Parathyroid adenoma (tissue), 2 donors: ENCODE measurements around the gene SLC16A4.

Experiments used
- H2AFZ ChIP-seq: fragments of 300-600 bp; sonication (generic); one replicate; pipeline ENCODE4 v1.7.0; 2017; ENCODE audit warnings: antibody characterized with exemption, mild to moderate bottlenecking
- H3K27ac ChIP-seq: fragments of 300-600 bp; sonication (generic); one replicate; pipeline ENCODE4 v1.7.0; 2017
- H3K27me3 ChIP-seq: fragments of 300-600 bp; sonication (generic); one replicate; pipeline ENCODE4 v1.7.0; 2017; ENCODE audit warnings: low read length; ENCODE audit not compliant: control insufficient read depth, insufficient read depth
- H3K36me3 ChIP-seq: fragments of 300-600 bp; sonication (generic); one replicate; pipeline ENCODE4 v1.7.0; 2017; ENCODE audit warnings: low read length; ENCODE audit not compliant: control insufficient read depth, insufficient read depth
- H3K4me1 ChIP-seq: fragments of 300-600 bp; sonication (generic); one replicate; pipeline ENCODE4 v1.7.0; 2017; ENCODE audit warnings: control low read depth
- H3K4me2 ChIP-seq: fragments of 300-600 bp; sonication (generic); one replicate; pipeline ENCODE4 v1.7.0; 2017; ENCODE audit warnings: low read length
- H3K4me3 ChIP-seq: fragments of 300-600 bp; sonication (generic); one replicate; pipeline ENCODE4 v1.7.0; 2017; ENCODE audit warnings: low read depth, low read length
- H3K79me2 ChIP-seq: fragments of 300-600 bp; sonication (generic); one replicate; pipeline ENCODE4 v1.7.0; 2017; ENCODE audit warnings: control low read depth
- H3K9ac ChIP-seq: fragments of 300-600 bp; sonication (generic); one replicate; pipeline ENCODE4 v1.7.0; 2017; ENCODE audit warnings: mild to moderate bottlenecking
- H3K9me3 ChIP-seq: fragments of 300-600 bp; sonication (generic); one replicate; pipeline ENCODE4 v1.7.0; 2017; ENCODE audit warnings: low read length; ENCODE audit not compliant: control insufficient read depth
- TF ChIP-seq, protein P1 (sequence below): fragments of 300-600 bp; sonication (generic); IDR thresholded peaks from one replicate; pipeline ENCODE4 v1.7.0; 2017; ENCODE audit warnings: antibody characterized with exemption, mild to moderate bottlenecking
- donor health status: primary hyperparathyroidism.

The SLC16A4 gene

DNA sequence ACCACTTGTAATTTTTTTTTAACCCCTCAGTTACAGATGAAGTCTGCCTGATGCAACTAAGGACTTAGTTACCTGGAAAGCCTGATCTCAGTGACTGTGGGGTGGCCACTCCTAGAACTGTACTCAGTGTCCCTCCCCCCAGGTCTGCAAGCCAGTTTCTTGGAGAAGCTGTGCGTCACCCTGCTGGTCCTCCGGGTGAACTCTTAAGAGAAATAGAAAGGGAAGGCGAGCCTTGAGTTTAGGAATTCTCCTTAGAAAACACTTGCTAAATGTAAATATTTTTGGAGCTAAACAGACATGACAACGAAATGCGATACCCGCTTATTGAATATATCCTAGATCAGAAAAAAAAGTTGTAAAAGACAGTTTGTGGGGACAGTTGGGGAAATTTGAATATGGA, 730 bp downstream of the SLC16A4 start:
- Histone ChIP-seq H3K4me1 (no peaks in the 10 kb centered on the region), H3K9me3 (no peaks in the 10 kb centered on the region), H2AFZ (no peak overlapping the region), H3K36me3 (no peaks in the 10 kb centered on the region), H3K4me3 (no peak overlapping the region), H3K9ac (no peak overlapping the region), H3K4me2 (no peak overlapping the region), H3K27me3 (no peaks in the 10 kb centered on the region), H3K79me2 (no peaks in the 10 kb centered on the region), H3K27ac (no peak overlapping the region)
- TF ChIP-seq, protein P1, sequence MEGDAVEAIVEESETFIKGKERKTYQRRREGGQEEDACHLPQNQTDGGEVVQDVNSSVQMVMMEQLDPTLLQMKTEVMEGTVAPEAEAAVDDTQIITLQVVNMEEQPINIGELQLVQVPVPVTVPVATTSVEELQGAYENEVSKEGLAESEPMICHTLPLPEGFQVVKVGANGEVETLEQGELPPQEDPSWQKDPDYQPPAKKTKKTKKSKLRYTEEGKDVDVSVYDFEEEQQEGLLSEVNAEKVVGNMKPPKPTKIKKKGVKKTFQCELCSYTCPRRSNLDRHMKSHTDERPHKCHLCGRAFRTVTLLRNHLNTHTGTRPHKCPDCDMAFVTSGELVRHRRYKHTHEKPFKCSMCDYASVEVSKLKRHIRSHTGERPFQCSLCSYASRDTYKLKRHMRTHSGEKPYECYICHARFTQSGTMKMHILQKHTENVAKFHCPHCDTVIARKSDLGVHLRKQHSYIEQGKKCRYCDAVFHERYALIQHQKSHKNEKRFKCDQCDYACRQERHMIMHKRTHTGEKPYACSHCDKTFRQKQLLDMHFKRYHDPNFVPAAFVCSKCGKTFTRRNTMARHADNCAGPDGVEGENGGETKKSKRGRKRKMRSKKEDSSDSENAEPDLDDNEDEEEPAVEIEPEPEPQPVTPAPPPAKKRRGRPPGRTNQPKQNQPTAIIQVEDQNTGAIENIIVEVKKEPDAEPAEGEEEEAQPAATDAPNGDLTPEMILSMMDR: no peak

GRCh38 chr1:110387048-110387754, 3.6 kb downstream of the SLC16A4 start:
- H3K9ac ChIP-seq: no peak overlapping the region
- H3K79me2 ChIP-seq: no peaks in the 10 kb centered on the region
- H2AFZ ChIP-seq: no peak overlapping the region
- TF ChIP-seq, protein P1: no peak
- H3K4me2 ChIP-seq: no peak overlapping the region
- no peak overlapping the region for H3K27ac ChIP-seq
- no peaks in the 10 kb centered on the region for H3K36me3 ChIP-seq
- H3K9me3 ChIP-seq: no peaks in the 10 kb centered on the region
- no peak overlapping the region for H3K4me3 ChIP-seq
- no peaks in the 10 kb centered on the region for H3K27me3 ChIP-seq
- no peaks in the 10 kb centered on the region for H3K4me1 ChIP-seq

DNA sequence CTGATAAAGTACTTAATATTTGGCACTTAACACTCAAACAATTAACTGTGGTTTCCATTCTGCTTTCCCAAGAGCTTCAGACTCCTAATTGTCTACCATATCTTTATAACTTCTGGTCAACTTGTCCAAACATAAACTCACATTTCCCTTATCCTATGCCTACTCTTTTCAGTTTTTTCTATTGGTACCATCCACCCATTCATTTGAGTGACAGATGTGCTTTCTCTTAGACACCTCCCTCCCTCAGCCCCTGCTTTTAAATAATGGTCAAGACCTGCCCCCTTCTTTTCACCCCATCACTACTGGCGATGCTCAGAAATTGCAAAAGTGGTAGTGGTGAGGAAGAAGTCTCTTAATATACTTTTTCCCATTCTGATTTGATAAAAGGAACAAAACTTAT, 5.5 kb downstream of the SLC16A4 start:
- Histone ChIP-seq H3K4me2 (no peak overlapping the region), H3K9me3 (no peaks in the 10 kb centered on the region), H3K4me3 (no peak overlapping the region), H2AFZ (no peak overlapping the region), H3K4me1 (no peaks in the 10 kb centered on the region), H3K36me3 (no peaks in the 10 kb centered on the region), H3K27me3 (no peaks in the 10 kb centered on the region), H3K27ac (no peak overlapping the region), H3K9ac (no peak overlapping the region), H3K79me2 (no peaks in the 10 kb centered on the region)
- TF ChIP-seq, protein P1: no peak

DNA sequence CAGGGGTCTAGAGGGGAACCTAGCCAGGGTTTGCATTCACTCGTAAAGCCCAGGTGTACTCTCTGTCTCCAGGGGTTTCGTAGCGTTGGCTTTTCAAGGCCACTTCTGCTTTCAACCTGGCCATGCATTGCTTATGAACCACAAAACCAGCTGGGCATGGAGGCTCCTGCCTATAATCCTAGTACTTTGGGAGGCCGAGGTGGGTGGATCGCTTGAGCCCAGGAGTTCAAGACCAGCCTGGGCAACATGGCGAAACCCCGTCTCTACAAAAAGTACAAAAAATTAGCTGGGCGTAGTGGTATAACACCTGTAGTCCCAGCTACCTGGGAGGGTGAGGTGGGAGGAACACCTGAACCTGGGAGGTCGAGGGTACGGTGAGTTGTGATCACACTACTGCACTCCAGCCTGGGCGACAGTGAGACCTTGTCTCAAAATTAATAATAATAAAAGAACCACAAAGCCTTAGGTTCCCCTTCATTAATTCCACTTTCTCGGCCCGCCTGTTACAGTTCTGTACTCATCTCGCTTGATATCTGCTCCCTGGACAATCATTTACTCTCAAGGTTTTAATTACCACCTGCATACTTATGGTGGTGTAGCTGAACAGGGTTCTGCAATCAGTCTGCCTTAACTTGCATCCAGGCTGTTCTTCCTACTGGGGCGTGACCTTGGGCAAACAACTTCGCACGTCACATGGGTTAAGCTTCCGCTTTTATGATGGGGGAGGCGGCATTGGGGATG, 6.1 kb downstream of the SLC16A4 start:
- TF ChIP-seq, protein P1: no peak
- Histone ChIP-seq H3K79me2 (no peaks in the 10 kb centered on the region), H3K36me3 (no peaks in the 10 kb centered on the region), H3K4me1 (no peaks in the 10 kb centered on the region), H3K9ac (no peak overlapping the region), H3K27ac (no peak overlapping the region), H3K4me3 (no peak overlapping the region), H3K4me2 (no peak overlapping the region), H3K9me3 (no peaks in the 10 kb centered on the region), H2AFZ (no peak overlapping the region), H3K27me3 (no peaks in the 10 kb centered on the region)
